Dermis blood vessel endothelial cell (primary cell): ENCODE results near the gene RTN4IP1. TPM values are rescaled to one million over a fixed set of nuclear protein-coding genes. Genes with fewer than 3 reads are reported as not detected.

Experiments used
- total RNA-seq: library from RNA; depleted of rRNA; stranded (reverse); fragments of >200 nt; gene quantifications from 2 replicates; pipeline ENCODE4 v1.2.3, GENCODE V29; 2014

RTN4IP1 gene
- total RNA-seq, 1 donor from 2014 or later, result 5.4 TPM

Other genes with a start within 250 kb of the RTN4IP1 start
- gene QRSL1, start 80 bp upstream of the RTN4IP1 start, total RNA-seq, result 8.3 and 12.6 TPM in 2 replicates